Nephron progenitor cell (in vitro differentiated cells): ENCODE measurements around the gene CUL7.
"Not testable (repeated sequence)": the region's sequence is repeated elsewhere in the genome, so short reads cannot be mapped to it uniquely, and the experiment has no call there.

Source experiments
- DNase-seq: peaks from one replicate; pipeline ENCODE4 v3.0.0; 2021
- H3K27ac Mint-ChIP-seq: 2 replicates; pipeline ENCODE4 v1.8.0; 2021; ENCODE audit warnings: mild to moderate bottlenecking, moderate library complexity, mixed read lengths
- H3K27me3 Mint-ChIP-seq: 2 replicates; pipeline ENCODE4 v1.8.0; 2021; ENCODE audit warnings: mild to moderate bottlenecking, low read depth, mixed read lengths; ENCODE audit not compliant: poor library complexity
- H3K36me3 Mint-ChIP-seq: 2 replicates; pipeline ENCODE4 v1.8.0; 2021; ENCODE audit warnings: low read depth, mixed read lengths
- H3K4me1 Mint-ChIP-seq: 2 replicates; pipeline ENCODE4 v1.8.0; 2021; ENCODE audit warnings: mixed read lengths
- H3K4me3 Mint-ChIP-seq: 2 replicates; pipeline ENCODE4 v1.8.0; 2021; ENCODE audit warnings: mild to moderate bottlenecking, moderate library complexity, mixed read lengths
- H3K9me3 Mint-ChIP-seq: 2 replicates; pipeline ENCODE4 v1.8.0; 2021; ENCODE audit warnings: mild to moderate bottlenecking, moderate library complexity, mixed read lengths
- CTCF ChIP-seq: fragments of 200-600 bp; sonication (generic); IDR thresholded peaks from 2 replicates; pipeline ENCODE4 v1.5.0; 2021; ENCODE audit warnings: antibody characterized with exemption

CUL7 gene

GRCh38 chr6:43011207-43011606, 42.4 kb downstream of the CUL7 start:
- Mint-ChIP-seq H3K27ac (no peak overlapping the region), H3K36me3 (peaks cover 22% of the 10 kb centered on the region), H3K4me3 (peak overlapping the region; percentile 29), H3K9me3 (no peaks in the 10 kb centered on the region), H3K4me1 (peaks cover 50% of the 10 kb centered on the region), H3K27me3 (no peaks in the 10 kb centered on the region)
- no peak for TF ChIP-seq CTCF
- no peak for DNase-seq

GRCh38 chr6:43009124-43009523, 44.5 kb downstream of the CUL7 start:
- peaks cover 34% of the 10 kb centered on the region for H3K36me3 Mint-ChIP-seq
- H3K4me3 Mint-ChIP-seq = no peak overlapping the region
- H3K9me3 Mint-ChIP-seq = no peaks in the 10 kb centered on the region
- peaks cover 2% of the 10 kb centered on the region for H3K27me3 Mint-ChIP-seq
- peak; percentile 23 for DNase-seq
- peaks cover 34% of the 10 kb centered on the region for H3K4me1 Mint-ChIP-seq
- TF ChIP-seq CTCF = no peak
- H3K27ac Mint-ChIP-seq = no peak overlapping the region

- Mint-ChIP-seq H3K36me3 (peaks cover 41% of the 10 kb centered on the region), H3K4me3 (no peak overlapping the region), H3K27ac (peak overlapping the region; percentile 82), H3K27me3 (peaks cover 2% of the 10 kb centered on the region), H3K4me1 (peaks cover 18% of the 10 kb centered on the region), H3K9me3 (no peaks in the 10 kb centered on the region)
- no peak for DNase-seq
- TF ChIP-seq CTCF = no peak
Measured at GRCh38 chr6:43007126-43007525, 46.5 kb downstream of the CUL7 start.

GRCh38 chr6:43006251-43006650, 47.4 kb downstream of the CUL7 start:
- H3K4me3 Mint-ChIP-seq = no peak overlapping the region
- no peak for DNase-seq
- peaks cover 11% of the 10 kb centered on the region for H3K4me1 Mint-ChIP-seq
- peaks cover 2% of the 10 kb centered on the region for H3K27me3 Mint-ChIP-seq
- TF ChIP-seq CTCF = no peak
- no peak overlapping the region for H3K27ac Mint-ChIP-seq
- H3K36me3 Mint-ChIP-seq = peaks cover 41% of the 10 kb centered on the region
- no peaks in the 10 kb centered on the region for H3K9me3 Mint-ChIP-seq

GRCh38 chr6:43005844-43006243, 47.8 kb downstream of the CUL7 start:
- H3K27me3 Mint-ChIP-seq = peaks cover 2% of the 10 kb centered on the region
- H3K4me3 Mint-ChIP-seq = no peak overlapping the region
- DNase-seq = no peak
- TF ChIP-seq CTCF = no peak
- no peaks in the 10 kb centered on the region for H3K9me3 Mint-ChIP-seq
- H3K36me3 Mint-ChIP-seq = peaks cover 43% of the 10 kb centered on the region
- no peak overlapping the region for H3K27ac Mint-ChIP-seq
- H3K4me1 Mint-ChIP-seq = peaks cover 7% of the 10 kb centered on the region

GRCh38 chr6:43001843-43002242, 51.8 kb downstream of the CUL7 start:
- peaks cover 2% of the 10 kb centered on the region for H3K27me3 Mint-ChIP-seq
- peaks cover 13% of the 10 kb centered on the region for H3K4me1 Mint-ChIP-seq

GRCh38 chr6:42998205-42998604, 55.4 kb downstream of the CUL7 start:
- Mint-ChIP-seq H3K36me3 (peaks cover 25% of the 10 kb centered on the region), H3K4me1 (peaks cover 13% of the 10 kb centered on the region)
- not testable (repeated sequence) for H3K27me3 Mint-ChIP-seq, H3K4me3 Mint-ChIP-seq, H3K9me3 Mint-ChIP-seq, H3K27ac Mint-ChIP-seq, DNase-seq

More at GRCh38 chr6:43001843-43002242, 51.8 kb downstream of the CUL7 start:
- H3K4me3 Mint-ChIP-seq = no peak overlapping the region
- H3K27ac Mint-ChIP-seq = no peak overlapping the region
- no peak for TF ChIP-seq CTCF
- H3K9me3 Mint-ChIP-seq = no peaks in the 10 kb centered on the region
- peaks cover 26% of the 10 kb centered on the region for H3K36me3 Mint-ChIP-seq
- no peak for DNase-seq
